Suprapubic skin (tissue), 4 donors: ENCODE data around the gene TIMM10B.
A peak's percentile ranks its signal among the peaks of the same experiment; 100 is the strongest.

Source experiments
- EP300 ChIP-seq: sonication (generic); formaldehyde crosslinking; IDR thresholded peaks from one replicate; pipeline ENCODE4 v1.6.1; 2017; ENCODE audit warnings: antibody characterized with exemption
- POLR2A ChIP-seq, 2 donors: fragments of 450-650 bp; IDR thresholded peaks; one replicate each; pipeline ENCODE4 v1.6.1; 2017; ENCODE audit warnings: antibody characterized with exemption in 2 of 2, mild to moderate bottlenecking in 2 of 2, moderate library complexity in 2 of 2
- POLR2AphosphoS5 ChIP-seq, 3 donors: sonication (generic); formaldehyde crosslinking; IDR thresholded peaks; one replicate each; pipeline ENCODE4 v1.6.1; 2017; ENCODE audit warnings: antibody characterized with exemption in 3 of 3
- TF ChIP-seq, protein P1 (sequence below), 2 donors: fragments of 200-600 bp in 1 of 2; fragments of 450-650 bp in 1 of 2; sonication (generic) in 1 of 2; IDR thresholded peaks; one replicate each; pipeline ENCODE4 v1.5.1; 2016 to 2019; ENCODE audit warnings: antibody characterized with exemption in 2 of 2, mild to moderate bottlenecking in 1 of 2, moderate library complexity in 1 of 2

DNA sequence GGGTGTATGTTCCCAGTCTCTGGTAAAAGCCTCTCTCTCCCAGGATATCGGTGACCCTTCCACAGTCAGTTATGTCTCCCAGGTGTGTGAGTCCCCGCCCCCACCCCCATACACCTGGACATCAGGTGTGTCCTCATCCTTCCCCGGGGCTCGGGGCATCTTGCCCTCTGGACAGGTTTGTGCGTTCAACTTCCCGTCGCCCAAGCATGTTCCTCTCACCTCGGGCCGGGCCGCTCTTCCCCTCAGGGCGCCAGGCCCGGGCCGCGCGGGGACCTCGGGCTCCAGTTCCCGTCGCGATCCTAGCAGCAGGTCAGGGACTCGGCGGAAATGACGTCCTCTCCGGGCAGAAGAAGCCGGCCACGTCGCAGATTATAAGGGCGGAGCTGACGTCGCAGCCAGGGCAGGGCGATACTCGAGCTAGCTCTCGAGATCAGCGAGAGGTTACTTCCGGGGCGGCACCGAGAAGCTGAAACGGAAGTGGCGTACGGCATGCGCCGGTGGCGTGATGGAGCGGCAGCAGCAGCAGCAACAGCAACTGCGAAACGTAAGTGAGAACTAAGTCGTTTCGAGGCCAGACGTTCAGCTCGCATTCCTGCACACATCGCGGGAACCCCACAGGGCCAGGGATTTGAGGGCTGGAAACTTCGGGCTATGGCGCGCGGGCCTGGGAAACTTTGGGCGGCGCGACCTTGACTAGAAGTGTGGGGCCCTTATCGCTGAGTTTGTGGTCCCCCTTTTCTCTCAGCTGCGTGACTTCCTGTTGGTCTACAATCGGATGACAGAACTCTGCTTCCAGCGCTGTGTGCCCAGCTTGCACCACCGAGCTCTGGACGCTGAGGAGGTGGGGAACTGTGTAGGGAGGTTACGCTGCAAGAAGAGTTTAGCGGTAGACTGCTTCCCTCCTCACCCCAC lies at the start of gene TIMM10B, which contains the start of gene ARFIP2:
- TF ChIP-seq, protein P1, sequence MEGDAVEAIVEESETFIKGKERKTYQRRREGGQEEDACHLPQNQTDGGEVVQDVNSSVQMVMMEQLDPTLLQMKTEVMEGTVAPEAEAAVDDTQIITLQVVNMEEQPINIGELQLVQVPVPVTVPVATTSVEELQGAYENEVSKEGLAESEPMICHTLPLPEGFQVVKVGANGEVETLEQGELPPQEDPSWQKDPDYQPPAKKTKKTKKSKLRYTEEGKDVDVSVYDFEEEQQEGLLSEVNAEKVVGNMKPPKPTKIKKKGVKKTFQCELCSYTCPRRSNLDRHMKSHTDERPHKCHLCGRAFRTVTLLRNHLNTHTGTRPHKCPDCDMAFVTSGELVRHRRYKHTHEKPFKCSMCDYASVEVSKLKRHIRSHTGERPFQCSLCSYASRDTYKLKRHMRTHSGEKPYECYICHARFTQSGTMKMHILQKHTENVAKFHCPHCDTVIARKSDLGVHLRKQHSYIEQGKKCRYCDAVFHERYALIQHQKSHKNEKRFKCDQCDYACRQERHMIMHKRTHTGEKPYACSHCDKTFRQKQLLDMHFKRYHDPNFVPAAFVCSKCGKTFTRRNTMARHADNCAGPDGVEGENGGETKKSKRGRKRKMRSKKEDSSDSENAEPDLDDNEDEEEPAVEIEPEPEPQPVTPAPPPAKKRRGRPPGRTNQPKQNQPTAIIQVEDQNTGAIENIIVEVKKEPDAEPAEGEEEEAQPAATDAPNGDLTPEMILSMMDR (IDR thresholded peaks at IDR 0.05), result no peak
- TF ChIP-seq EP300, result no peak
- peak; percentile 26 to 86 for TF ChIP-seq POLR2A (IDR thresholded peaks at IDR 0.05)
- peak; percentile 66 to 74 (median 74) for TF ChIP-seq POLR2AphosphoS5 (IDR thresholded peaks at IDR 0.05)
